ENCODE results near the gene DCTN1. TPM values are rescaled to one million over a fixed set of nuclear protein-coding genes. Genes with fewer than 3 reads are reported as not detected.
"Not testable (repeated sequence)": the region's sequence is repeated elsewhere in the genome, so short reads cannot be mapped to it uniquely, and the experiment has no call there.

The DCTN1 gene
- 49.8 TPM for total RNA-seq (ENCODE audit: insufficient read depth, low replicate concordance)

DNA sequence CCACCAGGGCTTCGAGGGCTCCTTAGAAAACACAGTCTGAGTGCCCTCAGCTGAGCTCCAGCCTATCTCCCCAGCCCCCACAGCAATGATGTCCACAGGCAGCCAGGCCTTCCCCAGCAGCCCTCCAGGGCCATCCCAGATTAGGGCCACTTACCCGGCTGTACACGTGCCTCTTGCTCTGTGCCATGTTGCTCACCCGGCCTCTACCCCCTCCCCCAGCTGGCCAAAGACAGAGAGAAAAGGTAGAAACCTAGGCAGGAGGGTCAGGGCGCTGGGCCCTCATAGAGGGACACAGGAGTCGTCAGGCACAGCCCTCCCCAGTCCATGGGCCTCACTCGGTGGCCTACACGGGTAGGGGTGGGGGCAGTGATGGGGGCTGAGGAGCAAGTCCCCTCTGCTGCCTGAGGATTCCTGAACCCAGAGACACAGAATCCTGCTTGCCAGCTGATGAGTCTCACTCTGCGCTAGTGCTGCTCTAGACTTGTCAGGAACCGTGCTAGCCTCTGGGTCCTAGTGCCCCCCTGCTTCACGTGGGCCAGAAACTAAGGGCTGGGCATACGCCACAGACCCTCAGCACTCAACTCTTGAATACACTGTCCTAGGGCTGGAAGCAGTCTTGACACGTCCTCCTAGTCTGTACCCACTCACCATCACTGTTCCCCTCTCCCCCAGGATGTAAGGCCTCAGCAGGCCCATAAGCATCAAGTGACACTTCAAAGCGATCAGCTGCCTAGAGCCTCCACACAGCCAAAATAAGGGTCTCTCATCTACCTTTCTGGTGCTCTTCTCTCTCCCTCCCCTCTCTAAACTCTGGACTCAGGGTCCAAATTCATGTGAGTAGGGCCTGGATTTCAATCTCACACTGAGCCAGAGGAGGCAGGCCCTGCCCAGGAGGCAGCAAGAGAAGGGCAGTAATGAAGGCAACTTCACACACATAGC is at the start of gene DCTN1:
Gene DCTN1 (minus strand): TSS at position 461 of the 939 bp plus-strand sequence. CDS start 274 bp downstream, at position 187.
- peak; percentile 73 for DNase-seq (ENCODE audit: low spot score)

DNA sequence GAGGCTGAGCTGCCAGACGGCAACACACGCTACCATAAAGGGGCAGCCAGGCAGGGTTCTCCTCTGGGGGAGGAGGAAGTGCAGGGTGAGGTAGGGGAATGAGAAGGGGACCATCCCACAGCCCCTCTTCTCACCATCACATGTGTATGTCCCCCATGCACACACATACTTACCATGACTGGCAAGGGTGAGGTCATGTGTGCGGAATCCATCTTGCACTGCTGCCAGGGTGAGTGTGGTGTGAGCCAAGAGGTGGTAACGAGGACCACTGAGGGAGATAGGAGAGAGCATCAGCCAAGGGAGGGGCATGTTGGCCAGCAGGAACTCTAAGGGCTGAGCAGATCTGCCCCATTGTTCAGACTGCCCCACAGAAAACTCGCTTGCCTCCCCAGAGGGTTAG is 48.6 kb upstream of the DCTN1 start:
- DNase-seq (ENCODE audit: low spot score) = no peak

DNA sequence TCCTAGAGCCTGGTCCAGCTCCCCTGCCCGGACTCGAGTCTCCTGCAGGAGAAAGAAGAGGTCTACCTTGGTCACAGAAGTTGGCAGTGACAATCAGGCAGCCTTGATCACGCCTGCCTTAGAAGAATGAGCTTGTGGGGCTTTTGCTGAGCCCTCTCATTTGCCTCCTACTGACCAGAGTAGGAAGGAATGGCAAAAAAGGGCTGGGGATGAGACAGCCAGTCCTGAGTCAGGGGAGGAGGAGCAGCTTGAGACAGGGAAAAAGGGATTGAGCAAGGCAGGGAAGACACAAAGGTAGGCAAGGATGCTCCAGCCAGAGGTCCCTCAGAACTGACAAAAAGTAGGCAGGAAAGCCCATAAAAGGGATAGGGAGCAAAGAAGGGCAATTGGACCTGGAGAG is 47.4 kb upstream of the DCTN1 start:
- DNase-seq (ENCODE audit: low spot score) = no peak

DNA sequence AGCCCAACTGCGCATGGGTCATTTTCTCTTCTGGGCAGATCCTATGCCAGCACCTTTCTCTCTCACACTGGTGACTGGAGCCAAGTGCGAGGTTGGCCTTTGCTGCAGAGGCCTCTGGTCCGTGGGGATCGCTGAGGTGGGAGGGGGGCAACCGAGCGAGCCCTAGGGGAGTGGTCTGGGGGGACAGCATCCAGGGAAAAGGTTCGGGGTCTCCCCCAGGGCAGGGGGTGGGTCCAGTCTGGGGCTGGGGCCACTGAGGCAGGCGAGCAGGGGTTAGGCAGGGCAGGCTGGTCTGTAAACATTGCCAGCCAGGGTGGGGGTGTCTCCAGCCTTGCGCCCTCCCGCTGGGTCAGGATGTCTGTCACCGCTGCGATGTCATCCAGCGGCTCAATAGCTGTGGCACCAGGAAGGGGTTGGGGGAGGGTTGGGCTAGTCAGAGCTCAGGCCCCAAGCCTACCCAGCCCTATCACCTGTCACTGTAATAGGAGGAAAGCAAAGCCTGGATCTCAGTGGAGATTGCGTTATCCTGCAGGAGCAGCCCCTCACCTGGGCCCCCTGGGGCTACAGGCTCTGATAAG is 46.2 kb upstream of the DCTN1 start:
- no peak for DNase-seq (ENCODE audit: low spot score)

DNA sequence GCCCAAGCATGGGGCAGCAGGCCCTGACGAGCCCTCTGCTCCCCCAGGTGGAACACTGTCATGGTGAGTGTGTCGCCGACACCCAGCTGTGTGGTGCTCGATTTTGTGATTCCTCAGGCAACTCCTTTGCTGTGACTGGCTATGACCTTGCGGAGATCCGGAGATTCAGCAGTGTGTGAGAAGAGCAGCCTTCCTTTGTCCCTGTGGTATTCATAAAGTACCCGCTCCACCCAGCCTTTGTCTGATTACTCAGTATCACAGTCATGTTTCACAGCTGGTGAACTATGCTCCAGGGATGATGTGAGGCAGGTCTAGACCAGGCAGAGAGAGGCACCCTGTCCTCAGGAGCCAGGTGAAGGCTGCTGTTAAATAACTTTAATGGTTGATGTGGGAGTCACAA is 45.4 kb upstream of the DCTN1 start:
- no peak for DNase-seq (ENCODE audit: low spot score)

DNA sequence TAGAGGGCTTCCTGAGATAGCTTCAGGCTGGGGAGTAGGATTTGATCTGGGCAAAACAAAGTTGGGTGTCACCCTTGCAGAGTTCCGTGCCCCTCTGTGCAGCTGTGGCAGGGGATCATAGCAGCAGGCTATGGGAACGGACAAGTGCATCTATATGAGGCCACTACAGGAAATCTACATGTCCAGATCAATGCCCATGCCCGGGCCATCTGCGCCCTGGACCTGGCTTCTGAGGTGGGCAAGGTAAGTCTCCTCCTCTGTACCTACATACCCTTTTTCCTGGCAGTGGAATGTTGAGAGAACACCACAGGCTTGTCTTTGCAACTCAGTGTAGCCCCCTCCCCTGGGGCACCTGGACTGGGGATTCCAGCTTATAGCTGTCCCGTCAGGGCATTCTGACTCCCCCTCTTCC is 44.9 kb upstream of the DCTN1 start:
- DNase-seq (ENCODE audit: low spot score) = no peak

DNA sequence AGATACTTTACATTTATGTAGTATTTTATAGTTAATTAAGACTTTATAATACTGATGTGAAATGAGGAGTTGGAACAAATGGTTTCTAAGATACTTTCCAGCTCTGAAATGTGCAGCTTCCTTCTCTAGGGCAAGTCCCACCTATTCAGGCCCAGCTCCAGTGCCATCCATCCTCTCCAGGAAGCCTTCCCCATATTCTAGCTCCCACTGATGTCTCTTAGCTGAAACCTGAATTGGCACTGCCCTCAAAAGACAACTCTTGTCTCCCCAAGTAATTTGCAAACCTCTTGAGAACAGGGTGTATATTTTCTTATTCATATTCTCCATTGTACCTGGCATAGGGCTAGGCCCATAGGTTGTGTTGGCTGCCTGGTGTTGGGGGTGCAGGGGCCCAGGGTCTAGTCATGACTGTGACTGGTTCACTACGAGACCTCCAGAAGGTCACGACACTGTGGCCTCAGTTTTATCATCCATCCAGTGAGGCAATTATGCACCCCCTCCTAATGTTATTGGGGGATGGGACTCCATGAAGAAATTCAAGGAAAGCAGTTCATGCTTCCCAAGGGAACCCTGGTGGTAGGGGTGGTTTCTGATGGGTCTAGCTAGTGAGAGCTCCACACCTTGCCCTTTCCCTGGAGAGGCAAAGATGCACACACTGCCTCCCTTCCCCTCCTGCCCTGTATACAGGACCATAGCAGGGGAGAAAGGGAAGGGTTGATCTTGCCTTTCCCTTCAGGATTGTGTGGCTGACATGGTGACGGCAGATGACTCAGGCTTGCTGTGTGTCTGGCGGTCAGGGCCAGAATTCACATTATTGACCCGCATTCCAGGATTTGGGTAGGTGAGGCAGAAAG is 44.3 kb upstream of the DCTN1 start:
- DNase-seq (ENCODE audit: low spot score) = no peak

DNA sequence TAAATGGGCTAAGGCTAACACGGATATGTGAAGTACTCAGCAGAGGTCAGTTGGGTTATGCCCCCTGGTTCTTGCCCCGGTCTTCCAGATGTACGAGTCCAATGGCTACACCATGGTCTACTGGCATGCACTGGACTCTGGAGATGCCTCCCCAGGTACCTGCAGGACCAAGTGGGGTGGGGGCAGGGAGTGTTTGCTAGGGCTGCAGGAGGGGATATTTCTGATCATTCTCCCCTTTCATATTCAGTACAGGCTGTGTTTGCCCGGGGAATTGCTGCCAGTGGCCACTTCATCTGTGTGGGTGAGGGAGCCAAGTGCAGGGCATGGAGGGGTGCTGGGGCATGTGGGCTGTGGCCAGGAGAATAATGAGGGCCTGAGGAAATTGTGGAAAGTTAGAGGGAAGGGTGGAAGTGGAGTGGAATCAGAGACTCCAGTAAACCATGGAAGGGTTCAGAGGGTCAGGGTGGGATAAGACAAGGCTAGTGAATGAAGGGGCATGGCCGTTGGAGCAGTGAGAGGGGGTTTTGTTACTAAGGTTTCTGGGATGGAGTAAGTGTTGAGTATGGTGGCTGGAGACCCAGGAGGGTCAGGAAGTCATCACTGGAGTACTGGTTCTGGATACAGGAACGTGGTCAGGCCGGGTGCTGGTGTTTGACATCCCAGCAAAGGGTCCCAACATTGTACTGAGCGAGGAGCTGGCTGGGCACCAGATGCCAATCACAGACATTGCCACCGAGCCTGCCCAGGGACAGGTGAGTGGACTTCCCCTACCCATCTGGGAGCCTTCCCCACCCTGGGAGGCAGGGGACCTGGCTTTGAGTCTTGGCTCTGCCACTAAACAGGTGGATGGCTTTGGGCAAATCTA is 43.4 kb upstream of the DCTN1 start:
- DNase-seq (ENCODE audit: low spot score) = no peak

DNA sequence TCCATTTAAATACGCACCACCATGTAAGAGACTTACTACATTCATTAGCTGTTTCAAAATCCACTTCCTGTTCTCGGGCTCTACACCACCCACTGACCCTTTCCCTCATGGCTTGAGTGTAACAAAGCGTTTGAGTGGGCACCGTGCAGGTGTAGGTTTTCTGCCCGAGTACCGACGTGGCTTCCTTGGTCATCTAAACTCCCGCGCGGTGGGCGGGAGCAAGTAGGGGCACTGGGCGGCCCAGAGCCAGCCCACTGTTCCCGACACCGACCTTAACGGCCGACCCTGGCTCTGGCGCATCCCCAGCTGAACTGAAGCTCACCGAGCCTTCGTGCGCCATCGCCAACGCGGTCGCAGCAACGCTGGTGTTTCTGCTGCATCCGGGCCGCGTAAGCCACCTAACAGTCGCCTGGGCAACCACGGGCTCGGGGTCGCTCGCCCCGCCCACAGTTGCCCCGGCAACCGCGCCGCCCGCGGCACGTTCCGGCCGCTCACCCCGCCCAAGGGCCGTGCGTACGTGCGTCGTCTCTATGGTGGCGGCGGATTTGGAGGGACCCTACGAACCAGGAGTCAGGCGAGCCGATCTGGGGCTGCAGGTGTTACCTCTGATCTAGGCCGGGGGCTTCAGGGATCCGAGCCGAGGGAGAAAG is 41.2 kb upstream of the DCTN1 start, which contains the start of the genes C2orf81 and WDR54:
Gene C2orf81 (minus strand): TSS at position 399 of the 650 bp plus-strand sequence. CDS start 59 bp downstream, at position 340.
Gene WDR54 (plus strand): TSS at position 510 of the 650 bp plus-strand sequence. CDS start 424 bp downstream, outside the sequence.
- peak; percentile 88 for DNase-seq (ENCODE audit: low spot score)

DNA sequence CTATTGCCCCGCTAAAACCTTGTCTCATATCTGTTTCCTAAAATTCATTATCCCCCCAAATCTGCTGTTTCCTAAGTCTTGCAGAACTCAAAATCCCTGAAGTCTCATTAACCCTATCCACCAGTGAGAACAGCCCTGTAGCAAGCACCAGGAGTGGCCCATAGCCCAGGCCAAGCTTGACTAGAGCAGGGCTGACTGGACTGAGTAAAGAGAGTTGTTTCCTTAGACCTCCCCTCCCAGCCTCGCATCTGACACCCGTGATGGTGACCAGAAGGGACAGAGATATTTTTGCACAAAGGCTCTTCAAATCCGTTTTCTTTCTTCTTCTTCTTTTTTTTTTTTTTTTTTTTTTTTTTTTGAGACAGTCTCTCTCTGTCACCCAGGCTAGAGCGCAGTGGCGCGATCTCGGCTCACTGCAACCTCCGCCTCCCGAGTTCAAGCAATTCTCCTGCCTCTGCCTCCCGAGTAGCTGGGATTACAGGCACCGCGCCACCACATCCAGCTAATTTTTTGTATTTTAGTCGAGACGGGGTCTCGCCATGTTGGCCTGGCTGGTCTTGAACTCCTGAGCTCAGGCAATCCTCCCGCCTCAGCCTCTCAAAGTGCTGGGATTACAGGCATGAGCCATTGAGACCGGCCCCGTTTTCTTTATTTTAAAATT is 40.5 kb upstream of the DCTN1 start:
- not testable (repeated sequence) for DNase-seq (ENCODE audit: low spot score)

DNA sequence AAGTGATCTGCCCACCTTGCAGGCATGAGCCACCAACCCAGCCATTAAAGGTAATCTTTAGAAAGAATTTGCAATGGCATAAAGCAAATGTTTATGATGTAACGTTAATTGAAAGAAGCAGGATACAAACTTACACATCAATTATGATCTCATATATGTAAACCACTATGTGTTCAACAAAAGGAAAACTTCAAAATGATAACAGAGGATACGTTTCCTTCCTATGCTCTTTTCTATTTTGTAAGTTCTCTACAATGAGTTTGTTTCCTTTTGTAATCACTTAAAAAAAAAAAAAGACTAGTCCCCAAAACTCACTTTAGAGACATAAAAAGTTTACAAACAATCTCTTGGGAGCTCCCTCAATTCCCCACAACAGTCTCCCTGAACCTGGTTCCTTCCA is 39.9 kb upstream of the DCTN1 start:
- no peak for DNase-seq (ENCODE audit: low spot score)

DNA sequence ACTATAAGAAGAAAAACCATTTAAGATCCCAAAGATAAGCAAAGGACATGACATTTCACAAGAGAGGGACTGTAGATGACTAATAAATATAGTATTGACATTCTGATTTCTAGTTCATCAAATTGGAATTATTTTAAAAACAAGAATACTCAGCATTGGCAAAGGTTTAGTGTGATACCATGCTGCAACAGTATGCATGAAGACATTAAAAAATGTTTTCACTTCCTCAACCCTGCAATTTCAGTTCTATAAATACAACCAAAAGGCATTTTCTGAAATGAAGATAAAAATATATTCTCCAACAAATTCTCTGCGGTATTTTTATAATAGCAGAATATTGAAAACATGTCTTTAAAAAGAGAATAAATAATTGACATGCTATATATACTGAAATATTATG is 39.2 kb upstream of the DCTN1 start:
- no peak for DNase-seq (ENCODE audit: low spot score)

DNA sequence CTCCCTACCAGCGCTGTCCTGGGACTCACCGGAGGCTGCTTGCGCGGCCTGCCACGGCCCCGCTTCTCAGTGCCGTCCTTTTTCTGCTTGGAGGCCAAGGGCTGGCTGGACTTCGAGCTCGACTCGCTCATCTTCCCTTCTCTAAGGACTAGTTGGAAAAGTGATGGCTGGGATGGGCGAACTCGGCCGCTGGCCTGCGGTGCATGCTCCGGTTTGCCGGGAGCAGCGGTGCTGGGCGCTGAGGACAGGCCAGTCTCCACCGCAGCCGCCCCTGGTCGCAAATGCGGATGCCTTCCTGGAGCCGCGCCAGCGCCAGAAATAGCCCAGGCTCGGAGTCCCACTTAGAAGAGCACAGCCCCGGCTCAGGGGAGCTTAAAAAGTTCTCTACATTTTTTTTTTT is 38.2 kb upstream of the DCTN1 start:
- no peak for DNase-seq (ENCODE audit: low spot score)

DNA sequence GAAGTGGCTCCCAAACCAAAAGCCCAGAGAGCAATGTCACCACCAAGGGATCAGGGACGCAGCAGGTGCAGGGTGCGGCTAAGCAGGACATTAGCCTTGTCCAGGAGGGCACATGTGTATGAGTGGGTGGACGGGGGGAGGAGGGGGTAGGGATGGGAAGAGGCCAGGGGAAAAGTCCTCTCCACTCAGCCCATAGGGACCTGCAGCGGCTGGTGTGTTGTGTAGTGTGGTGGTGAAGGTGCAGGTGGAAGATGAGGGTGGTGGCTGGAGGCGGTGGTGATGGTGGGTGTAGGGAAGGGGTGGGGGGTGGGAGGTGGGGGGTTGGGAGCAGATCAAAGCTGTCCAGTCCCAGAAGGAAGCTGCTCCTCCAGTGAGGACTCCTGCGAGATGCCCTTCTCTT is 37.7 kb upstream of the DCTN1 start:
- no peak for DNase-seq (ENCODE audit: low spot score)

DNA sequence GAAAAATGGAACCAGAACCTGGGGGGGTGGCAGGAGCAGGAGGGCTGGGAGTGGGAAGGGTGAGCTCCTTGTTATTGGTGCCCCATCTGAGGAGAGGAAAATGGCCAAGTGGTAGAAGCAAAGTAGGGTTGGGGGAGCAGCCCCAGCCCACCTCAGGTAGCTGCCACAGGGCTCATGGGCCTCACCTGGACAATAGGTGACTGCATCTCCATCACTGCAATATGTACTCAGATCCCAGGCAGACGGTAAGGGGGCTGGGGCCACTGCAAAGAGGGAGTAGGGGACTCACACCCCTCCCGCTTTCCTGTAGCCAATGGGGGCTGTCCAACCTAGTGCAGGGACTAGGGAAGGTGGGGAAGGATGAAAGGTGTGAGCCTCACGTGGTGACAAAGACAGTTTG is 37.1 kb upstream of the DCTN1 start:
- no peak for DNase-seq (ENCODE audit: low spot score)

DNA sequence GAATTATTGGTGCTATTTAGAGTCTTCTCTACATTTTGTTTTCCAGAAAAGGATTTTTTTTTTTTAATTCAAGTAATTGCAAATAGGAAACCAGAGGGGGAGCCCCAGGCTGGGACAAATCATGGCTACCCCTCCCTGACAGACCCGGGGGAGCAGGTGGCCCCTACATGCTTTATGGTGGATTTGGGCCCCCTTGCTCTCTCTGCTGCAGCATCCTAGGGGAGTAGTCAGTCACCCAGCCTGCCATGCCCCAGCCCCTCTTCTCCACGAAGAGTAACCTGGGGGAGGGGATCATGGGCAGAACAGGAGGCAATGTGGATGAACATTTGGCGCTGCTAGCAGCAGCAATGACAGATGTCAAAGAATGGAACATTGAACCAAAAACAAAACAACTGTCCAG is 36.7 kb upstream of the DCTN1 start:
- no peak for DNase-seq (ENCODE audit: low spot score)

DNA sequence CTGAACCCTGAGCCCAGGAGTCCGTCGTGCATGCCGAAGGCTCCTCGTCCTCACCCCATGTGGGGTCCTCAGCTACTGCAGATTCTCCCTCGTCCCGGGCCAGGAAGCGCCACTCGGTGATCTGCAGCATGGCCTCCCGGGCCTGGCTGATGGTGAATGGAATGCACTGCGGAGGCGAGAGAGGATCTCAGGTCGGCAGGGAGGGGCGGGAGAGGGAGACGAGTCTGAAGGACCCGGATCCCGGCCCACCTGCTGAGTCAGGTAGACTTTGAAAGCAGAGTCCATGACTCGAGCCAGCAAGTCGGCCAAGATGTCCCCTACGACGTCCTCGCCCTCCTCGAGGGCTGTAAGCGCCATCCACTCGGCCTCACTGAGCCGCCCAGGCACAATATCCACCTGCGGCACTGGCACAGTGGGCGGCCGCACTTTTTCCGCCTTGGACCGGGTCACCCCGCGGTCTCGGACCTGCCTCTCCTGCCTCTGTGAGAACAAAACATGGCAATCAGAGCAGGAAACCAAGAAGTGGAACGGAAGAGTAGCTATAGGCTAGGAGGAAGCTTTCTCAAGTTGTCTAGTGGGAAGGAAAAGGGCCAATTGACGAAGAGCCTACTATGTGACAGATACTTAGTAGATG is 35.8 kb upstream of the DCTN1 start:
- peak; percentile 42 for DNase-seq (ENCODE audit: low spot score)

DNA sequence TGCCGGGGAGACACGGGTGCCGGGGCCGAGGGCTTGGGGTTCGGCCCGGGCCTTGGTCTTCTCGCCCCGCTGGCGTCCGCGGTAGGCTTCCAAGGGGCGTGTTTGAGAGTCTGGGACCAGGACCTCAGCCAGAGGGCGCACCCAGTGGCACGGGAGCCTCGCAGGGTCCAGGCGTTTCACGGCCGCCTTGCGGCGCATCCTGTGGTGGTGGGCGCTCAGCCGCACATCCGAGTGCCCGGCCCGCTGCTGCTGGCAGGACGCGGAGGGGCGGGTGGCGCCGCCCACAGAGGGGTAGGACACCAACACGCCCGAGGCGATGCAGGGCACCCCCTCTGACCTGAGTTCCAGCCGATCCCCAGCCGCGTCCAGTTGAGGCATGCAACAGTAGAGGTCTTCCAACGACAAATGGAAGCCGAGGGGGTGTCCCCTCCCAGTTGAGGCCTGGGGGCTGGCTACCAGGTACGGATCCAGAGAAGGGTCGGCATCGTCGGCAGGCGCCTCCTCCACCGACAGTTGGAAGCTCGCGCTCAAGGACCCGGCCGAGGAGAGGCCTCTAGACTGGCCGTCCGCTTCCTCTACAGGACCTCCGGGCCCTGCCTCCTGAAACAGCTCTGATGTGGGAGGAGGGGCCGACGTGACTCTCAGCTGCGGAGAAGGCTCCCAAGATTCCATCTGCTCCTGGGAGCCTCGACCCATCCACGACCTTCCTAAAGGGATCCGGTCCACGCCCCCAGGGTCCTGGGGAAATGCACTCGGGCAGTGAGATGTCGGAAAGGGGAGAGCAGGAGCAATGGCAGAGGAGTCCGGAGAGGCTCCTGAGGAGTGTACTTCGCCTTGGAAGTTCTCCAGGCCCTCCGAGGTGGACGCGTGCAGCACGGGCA is 35.0 kb upstream of the DCTN1 start:
- peak; percentile 82 for DNase-seq (ENCODE audit: low spot score)
